Suprapubic skin (tissue), 4 donors: ENCODE measurements around the gene PLCXD3. TPM values are rescaled to one million over a fixed set of nuclear protein-coding genes. Genes with fewer than 3 reads are reported as not detected.

Experiments
- DNase-seq, 2 donors: peaks; one replicate each; pipeline ENCODE4 v3.0.0-alpha.2; 2019; ENCODE audit warnings: low spot score in 2 of 2
- H3K27ac ChIP-seq: fragments of 200-600 bp; sonication (generic); one replicate; pipeline ENCODE4 v1.5.1; 2019
- H3K27me3 ChIP-seq: fragments of 200-600 bp; sonication (generic); one replicate; pipeline ENCODE4 v1.5.1; 2019
- H3K36me3 ChIP-seq: fragments of 200-600 bp; sonication (generic); one replicate; pipeline ENCODE4 v1.5.1; 2019
- H3K4me1 ChIP-seq: fragments of 200-600 bp; sonication (generic); one replicate; pipeline ENCODE4 v1.5.1; 2019
- H3K4me3 ChIP-seq: fragments of 200-600 bp; sonication (generic); one replicate; pipeline ENCODE4 v1.5.1; 2019; ENCODE audit warnings: mild to moderate bottlenecking
- H3K9me3 ChIP-seq: fragments of 200-600 bp; sonication (generic); one replicate; pipeline ENCODE4 v1.5.1; 2019
- CTCF ChIP-seq, 2 donors: fragments of 200-600 bp in 1 of 2; fragments of 450-650 bp in 1 of 2; sonication (generic) in 1 of 2; IDR thresholded peaks; one replicate each; pipeline ENCODE4 v1.5.1; 2016 to 2019; ENCODE audit warnings: antibody characterized with exemption in 2 of 2, mild to moderate bottlenecking in 1 of 2, moderate library complexity in 1 of 2
- EP300 ChIP-seq: sonication (generic); formaldehyde crosslinking; IDR thresholded peaks from one replicate; pipeline ENCODE4 v1.6.1; 2017; ENCODE audit warnings: antibody characterized with exemption
- POLR2A ChIP-seq, 2 donors: fragments of 450-650 bp; IDR thresholded peaks; one replicate each; pipeline ENCODE4 v1.6.1; 2017; ENCODE audit warnings: antibody characterized with exemption in 2 of 2, mild to moderate bottlenecking in 2 of 2, moderate library complexity in 2 of 2
- POLR2AphosphoS5 ChIP-seq, 3 donors: sonication (generic); formaldehyde crosslinking; IDR thresholded peaks; one replicate each; pipeline ENCODE4 v1.6.1; 2017; ENCODE audit warnings: antibody characterized with exemption in 3 of 3
- WGBS: methylation state at CpG from one replicate; pipeline ENCODE4 v1.1.5; 2018; 5-methylcytosine and 5-hydroxymethylcytosine counted together
- total RNA-seq, 4 donors: library from RNA; depleted of rRNA; stranded (reverse); fragments of >200 nt; gene quantifications; one replicate each; pipeline ENCODE4 v1.1.0, GENCODE V29; 2016

The PLCXD3 gene
- total RNA-seq, 4 donors from 2014 or later: 0.15 to 1.6 (median 0.61) TPM

- Histone ChIP-seq H3K27me3 (no peaks in the 10 kb centered on the region), H3K36me3 (no peaks in the 10 kb centered on the region), H3K9me3 (no peaks in the 10 kb centered on the region), H3K27ac (no peak overlapping the region), H3K4me3 (no peak overlapping the region), H3K4me1 (no peaks in the 10 kb centered on the region)
- 87% methylated on average over 2 of the region's 2 CpGs for WGBS
- no peak for DNase-seq
- TF ChIP-seq POLR2A (IDR thresholded peaks at IDR 0.05): no peak
- TF ChIP-seq EP300: no peak
- TF ChIP-seq CTCF (IDR thresholded peaks at IDR 0.05): no peak
- no peak for TF ChIP-seq POLR2AphosphoS5 (IDR thresholded peaks at IDR 0.05)
These were observed 247.1 kb downstream of the PLCXD3 start for GRCh38 chr5:41263335-41263734.
